K562 treated with DMSO at 1 percent for 24 hours (cell line): ENCODE data around the gene GIPC3. TPM values are rescaled to one million over a fixed set of nuclear protein-coding genes. Genes with fewer than 3 reads are reported as not detected.

Experiments
- total RNA-seq: library from RNA; unstranded; fragments of 300-600 nt; gene quantifications from 2 replicates; pipeline ENCODE4 v1.2.3, GENCODE V29; 2022; ENCODE audit warnings: low read depth; ENCODE audit not compliant: insufficient read depth

Gene GIPC3, protein sequence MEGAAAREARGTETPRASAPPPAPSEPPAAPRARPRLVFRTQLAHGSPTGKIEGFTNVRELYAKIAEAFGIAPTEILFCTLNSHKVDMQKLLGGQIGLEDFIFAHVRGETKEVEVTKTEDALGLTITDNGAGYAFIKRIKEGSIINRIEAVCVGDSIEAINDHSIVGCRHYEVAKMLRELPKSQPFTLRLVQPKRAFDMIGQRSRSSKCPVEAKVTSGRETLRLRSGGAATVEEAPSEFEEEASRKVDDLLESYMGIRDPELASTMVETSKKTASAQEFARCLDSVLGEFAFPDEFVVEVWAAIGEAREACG
- 2.8 and 3.8 TPM in 2 replicates for total RNA-seq

DNA sequence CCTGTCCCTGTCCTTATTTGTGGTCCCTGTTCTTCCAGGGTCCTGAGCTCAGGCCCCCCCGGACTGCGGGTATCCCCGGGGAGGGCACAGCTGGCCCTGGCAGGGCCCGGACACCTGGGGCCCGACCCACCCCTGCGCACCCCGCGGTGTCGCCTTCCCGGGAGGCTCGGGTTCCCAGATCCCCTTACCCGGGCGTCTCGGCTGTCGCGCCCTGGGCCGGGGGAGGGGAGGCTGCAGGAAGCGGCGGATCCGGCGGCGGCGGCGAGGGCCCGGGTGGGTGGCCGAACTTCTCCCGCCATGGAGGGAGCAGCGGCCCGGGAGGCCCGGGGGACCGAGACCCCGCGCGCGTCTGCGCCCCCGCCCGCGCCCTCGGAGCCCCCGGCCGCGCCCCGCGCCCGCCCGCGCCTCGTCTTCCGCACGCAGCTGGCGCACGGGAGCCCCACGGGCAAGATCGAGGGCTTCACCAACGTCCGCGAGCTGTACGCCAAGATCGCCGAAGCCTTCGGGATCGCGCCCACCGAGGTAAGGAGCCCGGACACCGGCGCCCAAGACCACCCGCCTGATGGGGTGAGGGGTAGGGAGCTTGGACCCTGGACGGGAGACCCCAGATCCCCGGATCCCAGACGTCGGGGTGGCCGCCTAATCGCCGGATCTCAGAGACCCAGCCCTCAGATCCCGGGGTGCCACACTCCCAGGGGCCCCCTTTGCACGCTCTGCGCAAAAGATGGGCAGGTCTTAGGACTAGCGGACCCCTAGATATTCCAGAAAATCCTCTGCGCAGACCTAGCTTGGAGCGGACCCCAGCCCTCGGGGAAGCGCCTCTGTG is at the start of gene GIPC3:
TSS of gene GIPC3 (plus strand) at position 178 of the 826 bp plus-strand sequence. CDS start at position 298, 120 bp downstream.

DNA sequence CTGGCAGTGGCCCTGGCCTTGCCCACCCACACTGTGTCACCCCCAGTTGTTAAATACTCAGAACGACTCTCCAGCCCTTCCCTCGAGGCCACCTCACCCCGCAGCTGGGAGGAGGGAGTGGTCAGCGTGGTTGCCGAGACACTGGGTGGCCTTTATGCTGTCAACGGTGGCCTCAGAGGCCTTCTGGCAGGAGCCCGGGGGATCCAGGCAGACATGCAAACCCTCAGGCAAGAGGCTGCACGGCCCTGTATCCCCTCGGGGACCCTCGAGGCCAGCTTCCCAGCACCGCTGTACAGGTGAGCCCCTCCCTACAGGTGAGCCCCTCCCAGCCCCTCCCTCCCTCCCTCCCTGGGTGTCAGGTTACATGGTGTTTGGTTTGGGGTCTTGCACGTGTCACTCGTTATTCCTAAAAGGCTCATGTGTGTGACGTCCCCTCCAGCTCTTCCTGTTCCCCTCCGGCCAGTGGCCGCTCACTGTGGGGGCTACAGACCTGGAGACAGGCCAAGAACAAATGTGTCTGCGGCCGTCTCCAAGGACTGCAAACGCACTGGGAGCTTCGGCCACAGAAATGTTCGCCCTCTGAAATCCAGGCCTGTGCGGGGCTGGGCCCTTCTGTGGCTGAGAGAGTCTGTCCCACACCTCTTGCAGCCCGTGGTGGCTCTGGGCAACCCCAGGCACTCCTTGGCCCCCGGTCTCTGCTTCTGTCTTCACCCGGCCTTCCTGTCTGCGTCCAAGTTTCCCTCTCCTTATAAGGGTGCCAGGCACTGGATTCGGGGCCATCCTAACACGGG is 46.1 kb upstream of the GIPC3 start, which contains the start of gene TEKTIP1:
TSS of gene TEKTIP1 (plus strand) at position 210 of the 791 bp plus-strand sequence. CDS start at position 214, 4 bp downstream.

DNA sequence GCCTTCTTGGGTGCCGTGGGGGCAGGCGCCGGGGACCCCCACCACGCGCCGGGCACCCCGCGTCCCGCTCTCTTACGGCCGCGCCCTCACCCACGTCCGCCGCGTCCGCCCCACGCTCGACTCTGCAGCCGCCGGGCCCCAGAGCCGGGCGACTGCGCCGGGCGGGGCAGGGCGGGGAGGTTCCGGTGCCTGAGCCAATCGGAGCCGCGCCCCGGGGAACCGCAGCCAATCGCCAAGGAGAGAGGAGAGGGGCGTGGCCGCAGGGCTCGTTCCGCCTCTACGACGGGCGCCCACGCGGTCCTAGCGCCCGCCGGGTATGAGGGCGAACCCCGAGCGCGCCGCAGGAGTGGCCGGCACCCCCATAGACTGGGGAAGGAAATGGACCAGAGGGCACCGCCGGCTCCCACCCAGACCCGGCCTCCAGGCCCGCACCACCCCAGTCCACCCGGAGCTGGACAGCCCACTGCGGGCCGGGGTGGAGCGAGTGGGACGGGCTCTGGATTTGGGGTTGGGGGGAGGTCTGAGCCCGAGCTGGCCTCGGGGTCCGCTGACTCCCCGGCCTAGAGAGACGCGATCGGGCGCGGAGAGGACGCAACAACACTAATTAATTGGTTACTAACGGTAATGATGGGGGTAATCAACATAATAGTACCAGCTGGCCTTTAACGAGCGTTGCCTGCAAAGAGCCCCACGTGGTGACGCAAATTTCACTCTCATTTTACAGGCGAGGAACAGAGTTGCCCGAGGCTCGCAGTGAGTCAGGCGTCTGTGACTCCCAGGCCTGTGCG is 27.6 kb upstream of the GIPC3 start, which contains the start of gene MFSD12:
TSS of gene MFSD12 (minus strand) at position 126 of the 788 bp plus-strand sequence. CDS start 183 bp downstream, outside the sequence.

DNA sequence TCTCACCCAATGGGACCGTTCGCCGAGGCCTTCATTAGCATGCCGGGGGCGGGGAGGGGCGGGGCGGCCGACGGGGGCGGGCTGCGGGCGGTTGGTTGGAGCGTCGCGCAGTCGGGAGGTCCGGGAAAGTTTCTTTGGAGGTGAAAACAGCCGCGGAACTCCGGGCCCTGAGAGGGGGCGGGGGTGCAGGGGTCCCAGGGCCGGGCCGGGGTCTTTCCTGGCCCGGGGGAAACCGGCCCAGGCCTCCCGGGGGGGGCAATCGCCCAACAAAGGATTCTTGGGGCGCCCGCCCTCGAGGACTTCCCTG is 12.5 kb upstream of the GIPC3 start, which contains the start of gene HMG20B:
TSS of gene HMG20B (plus strand) at position 90 of the 307 bp plus-strand sequence. CDS start 366 bp downstream, outside the sequence.

DNA sequence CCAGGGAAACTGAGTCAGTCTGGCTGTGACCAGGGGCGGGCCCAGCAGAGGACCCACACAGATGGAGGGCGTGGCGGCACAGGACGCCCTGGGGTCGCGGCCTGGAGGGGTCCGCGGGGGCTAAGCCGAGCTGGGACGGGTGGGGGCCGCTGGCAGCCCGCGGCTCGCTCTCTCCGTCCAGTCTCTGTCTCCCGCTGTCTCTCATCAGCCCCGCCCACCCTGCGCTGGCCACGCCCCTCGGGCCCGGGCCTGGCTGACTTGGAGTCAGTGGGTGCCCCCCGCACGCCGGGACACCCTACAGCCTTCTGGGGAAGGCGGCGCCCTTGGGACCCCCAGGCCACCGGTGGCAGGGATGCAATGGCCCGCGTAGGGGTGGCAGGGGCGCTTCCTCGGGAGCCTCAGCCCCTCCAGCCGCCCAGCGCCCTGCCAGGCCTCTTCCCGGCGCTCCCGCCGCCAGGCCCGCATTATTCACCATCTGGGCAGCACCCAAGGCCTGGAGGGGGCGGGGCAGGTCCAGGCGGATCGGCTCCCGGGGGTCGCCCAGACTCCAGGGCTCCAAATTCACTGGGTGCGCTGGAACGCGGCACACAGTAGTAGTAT is 21.5 kb downstream of the GIPC3 start, which contains the start of gene TBXA2R:
TSS of gene TBXA2R (minus strand) at position 186 of the 600 bp plus-strand sequence. CDS start 6,241 bp downstream, outside the sequence.

DNA sequence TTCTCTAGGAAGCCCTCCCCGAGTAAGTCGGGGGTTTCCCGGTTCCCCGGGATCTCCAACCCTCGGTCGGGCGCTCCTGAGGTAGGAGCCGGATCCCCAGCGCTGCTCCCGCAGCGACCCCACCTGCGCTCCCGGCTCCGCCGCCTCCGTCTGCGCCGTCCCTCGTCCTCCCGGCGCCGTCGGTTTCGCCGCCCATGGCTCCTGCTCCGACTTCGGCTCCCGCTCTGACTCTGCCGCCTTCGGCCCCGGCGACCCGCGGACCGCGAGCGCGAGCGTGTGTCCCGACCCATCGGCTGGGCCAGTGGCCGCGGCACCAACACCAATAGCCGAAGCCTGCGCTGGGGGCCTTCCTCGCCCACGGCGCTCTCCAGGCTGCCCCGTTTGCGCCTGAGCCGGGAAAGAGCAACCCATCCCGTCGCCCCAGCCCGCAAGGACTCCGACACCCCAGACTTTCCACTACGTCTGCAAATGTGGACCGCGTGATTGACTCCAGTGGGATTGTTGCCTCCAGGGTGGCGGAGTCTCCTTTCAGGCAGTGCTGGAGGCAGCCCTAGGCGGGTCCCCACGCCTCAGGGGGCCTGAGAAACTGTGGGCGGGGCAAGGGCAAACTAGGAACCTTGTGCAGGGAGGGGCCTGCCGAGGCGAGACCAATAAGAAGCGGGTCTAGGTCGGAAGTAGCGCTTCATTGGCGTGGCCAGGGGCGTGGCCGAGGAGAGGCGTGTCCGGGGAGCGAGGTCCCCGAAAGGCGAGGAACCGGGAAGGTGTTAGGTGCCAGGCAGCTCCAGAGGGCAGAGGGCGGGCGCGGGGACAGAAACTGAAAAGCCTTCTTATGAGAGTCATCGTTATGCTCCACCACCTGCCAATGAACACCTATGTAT is 41.4 kb downstream of the GIPC3 start, which contains the start of gene CACTIN:
TSS of gene CACTIN (minus strand) at position 318 of the 878 bp plus-strand sequence. CDS start at position 290, 28 bp downstream.

Other genes starting within 250 kb of the GIPC3 start
- gene NFIC, start 218.9 kb upstream of the GIPC3 start, total RNA-seq: 33.9 and 36.4 TPM in 2 replicates
- gene SMIM24, start 105.0 kb upstream of the GIPC3 start, total RNA-seq: 0.61 and 1.8 TPM in 2 replicates
- gene SMIM44, start 102.0 kb upstream of the GIPC3 start, total RNA-seq: not detected in 2 replicates
- gene DOHH, start 84.8 kb upstream of the GIPC3 start, total RNA-seq: 38.3 and 39.5 TPM in 2 replicates
- 46.7 and 49.0 TPM in 2 replicates for gene FZR1, start 79.2 kb upstream of the GIPC3 start, total RNA-seq
- gene TEKTIP1, start 46.3 kb upstream of the GIPC3 start, total RNA-seq: not detected in 2 replicates
- gene MFSD12, start 27.9 kb upstream of the GIPC3 start, total RNA-seq: 162 and 181 TPM in 2 replicates
- 267 and 277 TPM in 2 replicates for gene HMG20B, start 12.5 kb upstream of the GIPC3 start, total RNA-seq
- 22.2 and 25.4 TPM in 2 replicates for gene TBXA2R, start 21.4 kb downstream of the GIPC3 start, total RNA-seq
- 44.0 and 47.1 TPM in 2 replicates for gene CACTIN, start 41.3 kb downstream of the GIPC3 start, total RNA-seq
- gene PIP5K1C, start 115.0 kb downstream of the GIPC3 start, total RNA-seq: 41.6 and 42.5 TPM in 2 replicates
- 6.8 and 7.5 TPM in 2 replicates for gene TJP3, start 122.9 kb downstream of the GIPC3 start, total RNA-seq
- 35.5 and 39.2 TPM in 2 replicates for gene APBA3, start 176.2 kb downstream of the GIPC3 start, total RNA-seq
- gene MRPL54, start 177.2 kb downstream of the GIPC3 start, total RNA-seq: 60.1 and 66.3 TPM in 2 replicates
- gene RAX2, start 186.8 kb downstream of the GIPC3 start, total RNA-seq: not detected in 2 replicates
- 8.7 and 9.7 TPM in 2 replicates for gene MATK, start 200.9 kb downstream of the GIPC3 start, total RNA-seq